GM18909 (cell line): ENCODE results near the gene ANKS3.

Experiments
- ATAC-seq: cut with Tn5 transposase; IDR thresholded peaks from one replicate; pipeline ENCODE4 v1.9.1; 2021; ENCODE audit warnings: mild to moderate bottlenecking; ENCODE audit not compliant: unreplicated experiment, poor library complexity

Gene ANKS3

DNA sequence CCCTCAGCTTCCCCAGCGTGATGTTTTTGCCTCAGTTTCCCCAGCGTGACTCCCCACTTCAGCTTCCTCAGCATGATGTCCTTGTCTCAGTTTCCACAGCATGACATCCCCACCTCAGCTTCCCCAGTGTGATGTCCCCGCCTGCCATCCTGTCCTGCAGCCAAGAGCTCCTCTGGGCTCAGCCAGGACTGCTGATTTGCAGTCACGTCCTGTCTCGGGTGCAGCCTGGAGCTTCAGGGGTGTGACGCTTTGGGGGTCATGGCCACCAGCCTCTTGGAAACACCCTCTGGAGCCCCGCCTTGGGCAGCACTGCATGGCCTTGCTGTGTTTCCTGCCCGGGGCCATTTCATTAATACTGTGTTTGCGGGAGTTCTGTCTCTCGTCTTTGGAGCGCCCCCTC, 57.2 kb downstream of the ANKS3 start:
- no peak for ATAC-seq

DNA sequence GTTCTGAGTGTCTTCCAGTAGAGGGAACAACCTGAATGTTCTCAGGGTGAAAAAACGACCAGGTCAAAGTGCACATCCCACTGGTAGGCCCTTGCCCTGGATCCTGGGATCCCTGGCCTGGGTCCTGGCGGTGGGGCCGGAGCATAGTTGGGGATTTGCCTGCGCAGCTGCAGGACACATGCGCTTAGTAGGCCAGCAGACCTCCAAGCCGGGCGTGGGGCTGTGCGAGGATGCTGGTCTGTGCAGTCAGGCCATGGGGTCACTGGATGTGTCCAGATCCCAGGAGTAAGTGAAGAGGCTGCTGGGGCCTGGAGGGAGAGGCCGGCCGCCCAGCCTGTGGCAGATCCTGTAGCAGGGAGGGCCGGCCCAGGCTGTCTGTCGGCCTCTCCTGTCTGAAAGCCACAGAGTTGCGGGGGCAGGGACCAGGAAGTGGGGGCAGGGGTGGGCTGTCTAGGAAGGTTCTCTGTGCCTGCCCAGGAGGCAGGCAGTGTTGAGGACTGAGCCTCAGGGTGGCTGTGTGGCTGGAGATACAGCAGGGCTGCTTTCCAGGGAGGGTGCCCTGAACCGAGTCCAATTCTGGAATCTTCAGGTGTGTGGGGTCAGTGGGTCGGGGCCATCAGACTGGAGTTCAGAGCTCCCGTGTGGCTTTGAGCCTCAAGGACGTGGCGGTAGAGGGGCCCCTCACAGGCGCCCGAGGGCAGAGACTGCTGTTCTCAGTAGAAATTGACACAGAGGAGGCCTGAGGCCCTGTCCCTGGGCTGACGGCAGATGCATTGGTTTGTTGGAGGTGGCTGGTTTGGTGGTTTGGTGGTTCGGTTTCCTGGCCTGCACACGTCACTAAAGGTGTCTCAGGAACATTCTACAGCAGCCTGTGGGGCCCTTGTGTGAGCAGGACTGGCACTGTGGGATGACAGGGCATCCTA, 57.9 kb downstream of the ANKS3 start:
- no peak for ATAC-seq

DNA sequence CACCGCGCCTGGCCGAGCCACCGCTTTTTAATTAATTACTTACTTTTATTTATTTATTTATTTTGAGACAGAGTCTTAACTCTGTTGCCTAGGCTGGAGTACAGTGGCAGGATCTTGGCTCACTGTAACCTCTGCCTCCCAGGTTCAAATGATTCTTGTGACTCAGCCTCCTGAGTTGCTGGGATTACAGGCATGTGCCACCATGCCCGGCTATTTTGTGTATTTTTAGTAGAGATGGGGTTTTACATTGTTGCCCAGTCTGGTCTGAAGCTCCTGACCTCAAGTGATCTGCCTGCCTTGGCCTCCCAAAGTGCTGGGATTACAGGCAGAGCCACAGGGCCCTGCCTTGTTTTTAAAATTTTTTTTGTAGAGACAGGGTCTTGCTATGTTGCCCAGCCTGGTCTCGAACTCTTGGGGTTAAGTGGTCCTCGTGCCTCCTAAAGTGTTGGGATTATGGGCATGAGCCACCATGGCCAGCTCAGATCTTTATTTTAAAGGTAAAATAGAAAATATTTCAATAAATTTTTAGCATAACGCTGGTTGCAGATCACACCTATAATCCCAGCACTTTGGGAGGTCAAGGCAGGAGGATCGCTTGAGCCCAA, 59.0 kb downstream of the ANKS3 start:
- no peak for ATAC-seq

DNA sequence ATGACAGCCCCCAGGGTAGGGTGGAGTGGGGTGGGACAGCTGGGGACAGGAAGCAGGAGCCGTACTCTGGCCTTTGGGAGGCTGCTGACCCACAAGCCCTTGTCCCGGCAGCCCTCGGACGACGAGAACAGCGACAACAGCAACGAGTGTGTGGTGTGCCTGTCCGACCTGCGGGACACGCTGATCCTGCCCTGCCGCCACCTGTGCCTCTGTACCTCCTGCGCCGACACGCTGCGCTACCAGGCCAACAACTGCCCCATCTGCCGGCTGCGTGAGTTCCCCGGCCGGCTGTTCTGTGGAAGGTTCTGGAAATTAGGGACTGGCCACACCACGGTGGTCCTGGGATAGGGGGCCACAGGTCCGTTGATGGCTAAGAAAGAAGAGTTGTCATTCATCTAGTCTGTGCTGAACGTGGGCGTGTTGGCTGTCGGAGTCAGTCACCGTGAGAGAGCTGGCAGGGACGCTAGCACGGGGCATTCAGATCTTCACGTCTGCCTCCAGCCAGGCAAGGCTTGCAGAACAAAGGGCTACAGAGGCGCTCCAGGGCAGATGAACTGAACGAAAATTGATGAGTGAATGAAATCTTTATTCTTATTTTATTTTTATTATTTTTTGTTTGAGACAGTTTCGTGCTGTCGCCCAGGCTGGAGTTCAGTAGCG, 60.6 kb downstream of the ANKS3 start:
- ATAC-seq, result no peak

DNA sequence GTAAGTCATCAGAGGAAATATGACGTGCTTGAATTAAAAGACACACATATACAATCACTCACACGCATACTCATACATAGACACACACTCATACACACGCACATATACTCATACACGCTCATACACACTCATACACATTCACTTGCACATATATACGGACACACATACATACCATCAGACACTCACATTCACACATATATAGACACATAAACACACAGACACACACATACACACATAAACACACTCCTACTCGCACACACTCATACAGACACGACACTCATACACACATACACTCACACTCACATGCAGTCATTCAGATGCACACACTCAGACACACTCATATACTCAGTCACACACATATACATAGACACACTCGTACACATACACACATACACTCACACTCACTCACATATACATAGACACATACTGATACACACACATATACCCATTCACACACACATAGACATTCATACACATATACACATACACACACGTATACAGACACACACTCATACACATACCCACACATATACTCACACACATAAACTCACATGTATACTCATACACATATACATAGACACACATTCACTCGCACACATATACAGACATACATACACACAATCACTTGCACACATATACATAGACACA, 65.6 kb downstream of the ANKS3 start:
- no peak for ATAC-seq

DNA sequence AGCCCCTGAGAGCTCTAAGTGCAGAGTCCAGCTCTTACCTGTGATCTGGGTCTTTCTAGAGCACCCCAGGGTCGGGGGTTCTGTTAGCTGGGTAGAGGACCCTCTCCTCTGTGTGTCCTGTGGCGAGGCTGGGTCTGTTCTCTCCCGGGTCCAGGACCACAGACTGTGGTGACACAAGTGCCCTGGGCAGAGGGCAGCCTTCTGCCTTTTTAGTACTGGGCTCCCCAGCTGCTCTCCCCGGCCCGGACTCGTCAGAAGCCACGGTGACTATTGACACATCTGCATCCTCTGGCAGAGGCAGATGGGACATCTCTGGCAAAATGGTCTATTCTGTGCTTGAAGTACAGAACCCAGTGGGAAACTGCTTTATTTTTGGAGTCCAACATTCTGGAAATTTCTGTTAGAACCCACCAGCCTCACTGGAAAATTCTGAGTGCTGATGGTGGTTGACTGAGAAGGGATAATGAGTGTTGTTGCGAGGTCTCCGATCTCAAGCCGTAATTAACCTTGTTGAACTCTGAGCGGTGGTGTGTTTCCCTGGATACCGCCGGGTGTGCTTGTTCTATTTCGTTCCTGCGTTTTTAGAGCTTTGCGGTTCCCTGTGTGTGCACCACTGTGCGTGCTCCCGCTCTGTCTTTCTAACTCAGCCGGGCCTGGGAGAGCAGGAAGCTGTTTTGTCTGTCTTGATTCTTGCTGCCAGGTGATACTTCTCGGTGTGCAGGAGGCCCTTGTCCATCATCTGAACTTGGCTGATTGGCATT, 66.7 kb downstream of the ANKS3 start:
- ATAC-seq, result no peak

DNA sequence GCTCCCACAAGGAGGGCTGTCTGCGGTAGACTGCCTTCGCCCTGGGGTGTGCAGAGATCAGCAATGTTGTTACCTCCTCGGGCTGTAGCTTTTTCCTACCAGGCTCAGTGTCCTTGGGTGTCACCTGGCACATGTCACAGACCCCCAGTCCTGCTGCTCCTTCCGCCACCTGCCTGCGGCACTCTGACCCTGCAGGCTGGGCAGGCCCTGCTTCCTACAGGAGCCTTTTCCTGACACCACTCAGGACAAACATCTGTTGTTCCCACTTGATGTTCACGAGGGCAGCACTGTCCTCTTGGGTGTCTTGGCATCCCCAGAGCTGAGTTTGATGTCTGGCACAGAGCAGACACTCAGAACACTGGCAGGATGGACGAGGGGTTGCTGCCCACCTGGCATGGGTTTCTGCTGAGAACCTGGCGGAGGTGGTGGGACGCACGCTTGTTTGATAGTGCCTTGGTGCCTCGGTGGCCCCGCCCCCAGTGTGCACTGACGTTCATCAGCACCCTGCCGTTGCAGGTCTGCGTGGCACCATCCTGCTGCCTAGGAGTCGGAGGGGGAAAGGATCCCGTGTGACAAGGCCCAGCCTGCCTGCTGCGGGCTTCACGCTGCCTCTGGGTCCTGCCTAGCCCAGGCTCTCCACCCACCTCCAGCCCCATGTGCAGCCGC, 67.4 kb downstream of the ANKS3 start:
- no peak for ATAC-seq

DNA sequence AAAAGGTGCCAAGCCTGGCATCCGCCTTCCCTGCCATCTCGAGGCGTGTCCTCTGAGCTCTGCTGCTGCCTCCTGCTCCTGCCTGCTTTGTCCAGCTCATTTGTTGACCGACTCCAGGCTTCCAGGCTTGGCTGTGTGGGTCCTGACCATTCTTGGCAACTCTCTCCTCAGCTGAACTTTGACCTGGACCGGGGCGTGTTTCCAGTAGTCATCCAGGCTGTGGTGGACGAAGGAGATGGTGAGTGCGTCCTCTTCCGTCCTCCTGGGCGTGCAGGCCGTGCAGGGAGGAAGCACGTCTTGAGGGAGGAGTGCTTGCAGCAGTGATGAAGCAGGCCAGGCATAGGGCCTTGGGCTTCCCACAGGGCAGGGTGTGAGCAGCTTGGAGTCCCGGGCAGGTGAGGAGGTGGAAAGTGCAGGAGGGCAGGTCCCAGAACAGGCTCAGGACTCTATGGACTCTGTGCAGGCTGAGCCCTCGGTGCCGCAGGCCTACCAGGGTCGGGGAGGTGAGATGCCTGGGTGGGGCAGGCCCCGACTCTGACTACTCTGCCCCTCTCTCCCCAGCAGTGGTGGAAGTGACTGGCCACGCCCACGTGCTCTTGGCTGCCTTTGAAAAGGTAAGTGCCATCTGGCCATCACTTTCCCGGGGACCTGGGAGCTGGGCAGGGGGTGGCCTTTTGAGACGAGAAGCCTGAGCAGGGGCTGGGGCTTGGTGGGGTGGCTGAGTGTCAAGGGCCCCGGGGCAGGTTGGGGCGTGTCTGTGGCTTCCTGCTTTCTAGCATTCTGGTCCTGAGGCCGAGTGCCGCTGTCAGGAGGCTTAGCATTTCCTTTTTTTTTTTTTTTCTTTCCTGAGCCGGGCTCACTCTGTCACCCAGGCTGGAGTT, 69.3 kb downstream of the ANKS3 start:
- ATAC-seq, result no peak

DNA sequence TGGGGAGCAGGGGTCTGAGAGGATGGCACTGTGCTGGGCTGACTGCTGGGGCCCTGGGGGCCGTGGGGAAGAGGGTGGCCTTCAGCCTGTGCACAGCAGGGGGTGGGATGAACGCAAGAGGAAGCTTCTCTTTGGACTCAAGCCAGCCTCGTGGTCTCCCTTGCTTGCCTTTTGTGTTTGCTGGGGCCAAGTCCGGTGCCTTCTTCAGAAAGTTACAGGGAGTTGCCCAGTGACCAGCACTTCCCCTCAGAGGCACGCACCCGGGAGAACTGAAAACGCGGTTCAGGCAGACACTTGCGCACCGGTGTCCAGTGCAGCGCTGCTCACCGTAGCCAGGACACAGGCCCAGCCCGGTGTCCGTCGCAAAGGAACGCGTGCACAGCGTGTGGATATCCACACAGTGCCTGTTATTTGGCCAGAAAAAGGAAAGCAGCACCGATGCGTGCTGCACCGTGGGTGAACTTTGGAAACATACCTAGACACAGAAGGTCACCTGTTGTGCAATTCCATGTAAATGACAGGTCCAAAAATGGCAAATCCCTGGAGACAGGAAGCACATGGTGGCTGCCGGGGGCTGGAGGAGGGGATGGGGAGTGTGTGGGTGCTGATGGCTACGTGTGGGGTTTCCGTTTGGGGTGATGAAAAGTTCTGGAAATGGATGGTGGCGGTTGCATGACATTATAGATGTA, 70.2 kb downstream of the ANKS3 start:
- ATAC-seq, result no peak

DNA sequence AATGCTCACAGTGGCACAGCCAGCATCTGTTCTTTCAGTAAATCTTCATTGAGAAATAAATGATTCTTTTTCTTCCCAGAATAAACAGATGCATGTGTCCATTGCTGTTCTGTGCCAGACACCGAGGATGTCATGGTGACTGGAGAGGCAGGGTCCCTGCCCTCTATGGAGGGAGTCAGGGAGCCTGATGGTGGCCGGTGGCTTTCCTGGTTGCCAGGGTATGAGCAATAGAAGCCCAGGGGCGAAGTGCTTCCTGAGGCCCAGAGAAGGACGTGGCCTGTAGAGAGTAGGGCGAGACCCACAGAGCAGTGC, 70.7 kb downstream of the ANKS3 start:
- no peak for ATAC-seq

DNA sequence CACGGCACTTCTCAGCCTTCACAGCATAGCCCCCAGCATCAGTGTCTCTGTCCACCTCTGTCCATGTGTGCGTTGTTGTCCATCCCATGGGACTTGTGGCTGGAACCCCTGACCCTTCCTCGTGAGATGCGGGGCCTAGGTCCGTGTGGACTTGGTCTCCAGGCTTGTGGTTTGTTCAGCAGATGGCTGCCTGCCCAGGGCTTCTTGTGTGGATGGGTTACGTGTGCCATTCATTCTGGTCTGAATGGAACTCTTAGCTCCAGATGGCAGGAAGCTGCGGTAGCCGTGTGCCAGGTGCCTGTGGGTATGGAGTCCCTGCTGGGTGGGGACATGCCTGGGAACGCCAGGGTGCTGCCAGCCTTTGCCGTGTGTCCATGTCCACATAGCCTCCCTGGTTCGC, 72.4 kb downstream of the ANKS3 start:
- ATAC-seq, result no peak

DNA sequence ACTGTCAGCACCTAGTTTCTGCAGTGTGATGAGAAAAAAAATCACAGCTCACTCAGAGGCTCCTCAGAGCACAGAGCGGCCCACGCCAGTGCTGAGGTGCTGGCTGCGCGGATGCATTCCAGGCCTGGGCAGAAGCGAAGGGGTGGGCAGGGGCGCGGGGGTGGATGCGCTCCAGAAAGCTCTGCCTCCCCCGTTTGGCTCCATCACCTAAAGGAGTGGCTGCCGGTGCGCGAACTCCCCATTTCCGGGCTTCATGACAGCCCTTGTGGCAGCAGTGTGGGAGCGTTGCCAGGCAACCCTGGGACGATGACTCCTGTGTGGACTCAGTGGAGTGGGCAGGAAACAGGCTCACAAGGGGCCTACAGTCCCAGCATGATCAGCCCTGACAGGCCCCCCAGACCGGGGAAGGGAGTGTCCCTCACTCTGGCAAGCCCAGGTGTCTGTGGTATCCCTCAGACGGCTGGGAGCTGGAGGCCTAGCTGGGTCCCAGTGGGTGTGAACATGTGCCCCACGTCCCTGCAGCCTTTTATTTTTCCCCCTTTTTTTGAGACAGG, 73.5 kb downstream of the ANKS3 start:
- no peak for ATAC-seq

DNA sequence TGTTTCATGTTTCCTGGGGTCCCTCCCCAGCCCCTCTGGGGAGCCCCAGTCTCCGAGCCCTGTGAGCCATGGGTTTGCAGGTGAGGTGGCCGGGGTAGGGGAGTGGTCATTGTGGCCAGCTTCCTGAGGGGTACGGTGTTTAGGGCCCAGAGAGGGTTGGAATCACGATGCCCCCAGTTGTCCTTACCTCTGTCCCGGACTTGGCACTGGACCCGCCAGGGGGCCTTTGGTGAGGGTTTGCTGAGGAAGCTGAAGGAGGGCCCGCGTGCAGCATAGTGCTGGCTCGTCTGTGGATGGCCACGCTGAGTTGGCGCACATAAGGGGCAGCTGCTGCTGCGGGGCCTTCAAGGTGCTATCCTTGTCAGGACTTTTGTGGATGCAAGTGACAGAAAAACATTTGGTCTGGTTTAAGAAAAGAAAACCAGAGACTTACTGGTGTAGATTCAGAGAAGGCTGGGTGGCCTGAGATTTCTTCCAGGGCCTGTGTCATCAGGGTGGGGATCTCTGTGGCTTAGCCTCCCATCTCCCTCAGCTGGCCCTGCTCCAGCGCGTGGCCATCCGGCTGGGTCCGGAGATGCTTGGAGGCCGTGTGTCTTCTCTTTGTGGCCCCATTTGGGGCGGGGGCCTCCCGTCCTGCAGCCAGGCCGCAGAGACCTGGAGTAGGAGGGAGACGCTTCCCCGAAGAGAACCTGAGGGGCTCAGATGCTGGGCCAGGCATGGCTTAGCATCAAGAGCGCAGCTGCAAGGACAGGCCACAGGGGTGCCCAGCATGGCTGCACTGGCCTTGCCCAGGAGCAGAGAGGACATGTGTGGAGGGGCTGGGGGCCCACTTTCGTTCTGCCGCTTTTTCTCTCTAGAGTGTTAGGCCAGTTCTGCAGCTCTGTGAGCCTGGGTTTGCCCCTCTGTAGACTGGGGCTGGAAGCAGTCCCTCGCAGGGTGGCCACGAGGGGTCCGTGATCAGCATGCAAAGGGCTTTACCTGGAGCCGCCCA, 74.4 kb downstream of the ANKS3 start:
- no peak for ATAC-seq

DNA sequence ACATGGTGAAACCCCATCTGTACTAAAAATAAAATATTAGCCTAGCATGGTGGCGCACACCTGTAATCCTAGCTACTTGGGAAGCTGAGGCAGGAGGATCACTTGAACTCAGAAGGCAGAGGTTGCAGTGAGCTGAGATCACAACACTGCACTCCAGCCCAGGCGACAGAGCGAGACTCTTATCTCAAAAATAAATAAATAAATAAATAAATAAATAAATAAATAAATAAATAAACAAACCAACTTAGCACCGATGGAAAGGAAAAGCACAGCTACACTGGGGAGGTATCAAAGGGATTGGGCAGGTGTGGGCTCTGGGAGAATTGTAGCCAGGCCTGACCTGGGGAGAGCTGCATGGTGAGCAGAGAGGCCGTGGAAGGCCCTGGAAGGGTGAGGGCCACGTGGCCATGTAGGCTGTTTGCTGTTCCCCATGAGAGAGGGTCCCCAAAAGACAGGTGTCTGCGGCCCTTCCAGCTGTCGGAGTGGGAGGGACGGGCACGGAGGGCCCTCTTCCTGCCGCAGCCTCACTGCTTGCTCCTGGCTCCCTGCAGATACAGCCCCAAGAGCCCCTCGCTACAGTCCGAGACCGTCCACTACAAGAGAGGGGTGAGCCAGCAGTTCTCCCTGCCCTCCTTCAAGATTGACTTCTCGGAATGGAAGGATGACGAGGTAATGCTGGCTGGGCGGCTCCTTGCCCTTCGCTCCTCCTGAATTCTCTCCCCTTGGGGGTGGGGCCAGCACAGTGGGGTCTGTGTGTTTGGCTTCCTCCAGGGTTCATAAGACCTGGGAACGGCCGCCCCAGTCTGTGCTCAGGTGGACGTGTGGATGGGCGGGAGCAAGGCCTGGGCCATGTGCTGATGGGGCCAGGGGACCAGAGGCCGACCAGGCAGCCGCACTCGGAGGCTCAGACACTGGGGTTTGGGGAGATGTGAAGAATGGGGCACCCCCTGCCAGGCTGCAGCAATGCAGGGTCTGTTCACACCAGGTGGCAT, 77.1 kb downstream of the ANKS3 start:
- no peak for ATAC-seq

DNA sequence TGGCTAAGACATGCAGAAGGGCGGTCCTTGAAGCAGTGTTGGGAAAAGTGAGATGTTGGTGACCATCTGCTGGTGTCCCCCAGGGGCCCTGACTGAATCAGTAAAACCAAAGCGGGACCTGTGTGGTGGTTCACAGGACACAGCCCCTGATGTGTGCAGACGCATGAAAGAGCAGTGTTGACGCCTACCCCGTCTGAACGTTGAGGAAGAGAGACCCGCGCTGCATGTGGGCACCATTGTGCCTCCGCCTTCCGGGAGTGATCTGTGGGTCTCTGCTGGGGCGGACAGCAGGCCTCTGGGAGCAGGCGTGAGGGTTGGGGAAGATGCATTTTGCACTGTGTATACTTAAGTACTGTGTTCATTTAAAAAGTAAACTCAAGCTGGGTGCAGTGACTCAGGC, 77.8 kb downstream of the ANKS3 start:
- ATAC-seq, result no peak

DNA sequence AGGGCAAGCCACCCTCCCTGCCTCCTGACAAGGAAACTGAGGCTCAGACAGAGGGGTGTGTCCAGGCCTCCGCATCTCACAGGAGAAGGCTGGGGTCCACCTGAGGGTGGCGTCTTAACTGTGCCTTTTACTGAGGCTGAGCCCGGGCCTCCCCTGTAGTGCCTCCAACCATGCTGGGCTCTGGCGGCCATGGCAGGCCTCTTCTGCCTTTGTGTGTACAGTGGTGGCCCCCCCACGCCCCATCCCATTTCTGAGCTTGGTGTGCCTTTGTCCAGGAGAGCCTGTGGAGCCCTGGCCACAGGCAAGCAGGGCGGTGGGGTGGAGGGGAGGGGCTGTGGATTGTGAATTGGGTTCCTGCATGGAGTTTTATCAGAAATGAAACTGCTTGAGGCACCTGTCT, 78.3 kb downstream of the ANKS3 start:
- ATAC-seq, result no peak
